HepG2 (cell line): ENCODE data around the gene RDH11. TPM values are rescaled to one million over a fixed set of nuclear protein-coding genes. Genes with fewer than 3 reads are reported as not detected.

ENCODE experiments used
- AGO1 ChIP-seq: fragments of 200-400 bp; formaldehyde crosslinking; IDR thresholded peaks from 2 replicates; pipeline ENCODE4 v1.6.1; 2017; ENCODE audit warnings: mild to moderate bottlenecking, low read depth, low read length, moderate library complexity; ENCODE audit not compliant: poor library complexity, severe bottlenecking
- CEBPG ChIP-seq: IDR thresholded peaks from 2 replicates; pipeline ENCODE4 v1.6.1; 2016
- FOXM1 ChIP-seq: sonication (generic); formaldehyde crosslinking; IDR thresholded peaks from 2 replicates; pipeline ENCODE4 v1.5.0; 2020; ENCODE audit warnings: missing genetic modification reagents
- HCFC1 ChIP-seq: fragments of 150-350 bp; IDR thresholded peaks from 2 replicates; pipeline ENCODE4 v1.6.1; 2014; ENCODE audit warnings: low read depth, low read length
- ISL2 ChIP-seq: sonication (generic); formaldehyde crosslinking; IDR thresholded peaks from 2 replicates; pipeline ENCODE4 v1.5.0; 2020; ENCODE audit warnings: missing genetic modification reagents
- KDM2A ChIP-seq: sonication (generic); formaldehyde crosslinking; IDR thresholded peaks from 2 replicates; pipeline ENCODE4 v1.4.0; 2020; ENCODE audit warnings: low read depth, missing genetic modification reagents, borderline replicate concordance
- MIER3 ChIP-seq: IDR thresholded peaks from 2 replicates; pipeline ENCODE4 v1.6.1; 2016; ENCODE audit warnings: missing compliant biosample characterization, borderline replicate concordance
- NCOA5 ChIP-seq: sonication (generic); formaldehyde crosslinking; IDR thresholded peaks from 2 replicates; pipeline ENCODE4 v1.4.0; 2020; ENCODE audit warnings: missing genetic modification reagents
- NFE2 ChIP-seq: sonication (generic); formaldehyde crosslinking; IDR thresholded peaks from 2 replicates; pipeline ENCODE4 v1.4.0; 2020; ENCODE audit warnings: missing genetic modification reagents
- NFKB2 ChIP-seq: sonication (generic); formaldehyde crosslinking; IDR thresholded peaks from 2 replicates; pipeline ENCODE4 v1.4.0; 2020; ENCODE audit warnings: missing genetic modification reagents, borderline replicate concordance
- NR1H2 ChIP-seq: sonication (generic); formaldehyde crosslinking; IDR thresholded peaks from 2 replicates; pipeline ENCODE4 v1.8.1; 2022; ENCODE audit warnings: low read depth, missing genetic modification reagents, borderline replicate concordance
- SAFB2 ChIP-seq: sonication (generic); formaldehyde crosslinking; IDR thresholded peaks from 2 replicates; pipeline ENCODE4 v1.5.1; 2020; ENCODE audit warnings: missing genetic modification reagents, low read depth, mild to moderate bottlenecking, borderline replicate concordance
- SP2 ChIP-seq: sonication (generic); formaldehyde crosslinking; IDR thresholded peaks from 2 replicates; pipeline ENCODE4 v1.5.1; 2020; ENCODE audit warnings: mild to moderate bottlenecking, missing genetic modification reagents
- SP5 ChIP-seq: IDR thresholded peaks from 2 replicates; pipeline ENCODE4 v1.6.1; 2016; ENCODE audit warnings: low read depth, borderline replicate concordance
- WIZ ChIP-seq: sonication (generic); formaldehyde crosslinking; IDR thresholded peaks from 2 replicates; pipeline ENCODE4 v1.5.1; 2020; ENCODE audit warnings: mild to moderate bottlenecking, missing genetic modification reagents
- ZFX ChIP-seq: sonication (generic); formaldehyde crosslinking; IDR thresholded peaks from 2 replicates; pipeline ENCODE4 v1.4.0; 2020; ENCODE audit warnings: mild to moderate bottlenecking, low read depth, missing genetic modification reagents, moderate library complexity
- ZNF317 ChIP-seq: sonication (generic); formaldehyde crosslinking; IDR thresholded peaks from 2 replicates; pipeline ENCODE4 v1.5.0; 2020; ENCODE audit warnings: mild to moderate bottlenecking, missing genetic modification reagents
- ZNF441 ChIP-seq: sonication (generic); formaldehyde crosslinking; IDR thresholded peaks from 2 replicates; pipeline ENCODE4 v1.7.0; 2021; ENCODE audit warnings: missing genetic modification reagents, borderline replicate concordance
- ZNF776 ChIP-seq: sonication (generic); formaldehyde crosslinking; IDR thresholded peaks from 2 replicates; pipeline ENCODE4 v1.4.0; 2020; ENCODE audit warnings: mild to moderate bottlenecking, missing genetic modification reagents
- ZNF841 ChIP-seq: sonication (generic); formaldehyde crosslinking; IDR thresholded peaks from 2 replicates; pipeline ENCODE4 v1.8.1; 2023; ENCODE audit warnings: missing genetic modification reagents, borderline replicate concordance
- polyA plus RNA-seq, 8 experiments: library from polyadenylated mRNA; depleted of rRNA in 3 of 8; stranded (reverse) in 7 of 8; unstranded in 1 of 8; fragments of >200 nt; fragmentation: Illumina TruSeq in 4 of 8; extraction: Trizol in 4 of 8; gene quantifications; 2 replicates each; pipeline versions ENCODE4 v1.2.1 to v1.2.3, GENCODE V29; 2011 to 2016; ENCODE audit warnings: low read depth in 4 of 8, missing spikeins in 1 of 8, mixed read lengths in 1 of 8; ENCODE audit not compliant: insufficient read depth in 1 of 8
- total RNA-seq, 5 experiments: library from RNA; depleted of rRNA; stranded (reverse); fragments of >200 nt; fragmentation: Illumina TruSeq; extraction: Trizol; gene quantifications; 2 replicates each; pipeline ENCODE4 v1.2.3, GENCODE V29; 2016; ENCODE audit warnings: low read depth in 1 of 5
- TF ChIP-seq, protein P1 (sequence below): IDR thresholded peaks from 2 replicates; pipeline ENCODE4 v1.4.0; 2020; ENCODE audit warnings: mild to moderate bottlenecking, missing genetic modification reagents
- TF ChIP-seq, protein P2 (sequence below): IDR thresholded peaks from 2 replicates; pipeline ENCODE4 v1.6.1; 2012; ENCODE audit warnings: inconsistent platforms
- TF ChIP-seq, protein P3 (sequence below): sonication (generic); formaldehyde crosslinking; IDR thresholded peaks from 2 replicates; pipeline ENCODE4 v1.4.0; 2020; ENCODE audit warnings: missing genetic modification reagents
- TF ChIP-seq, protein P4 (sequence below): IDR thresholded peaks from 2 replicates; pipeline ENCODE4 v1.6.1; 2016; ENCODE audit warnings: low read depth, borderline replicate concordance
- TF ChIP-seq, protein P5 (sequence below): IDR thresholded peaks from 2 replicates; pipeline ENCODE4 v1.6.1; 2016; ENCODE audit warnings: mild to moderate bottlenecking

The RDH11 gene
- total and polyA plus RNA-seq, 2 of the 13 experiments (the other 11 are each of a cell fraction or from before 2014, with no cell fraction given), result 106 to 131 TPM

DNA sequence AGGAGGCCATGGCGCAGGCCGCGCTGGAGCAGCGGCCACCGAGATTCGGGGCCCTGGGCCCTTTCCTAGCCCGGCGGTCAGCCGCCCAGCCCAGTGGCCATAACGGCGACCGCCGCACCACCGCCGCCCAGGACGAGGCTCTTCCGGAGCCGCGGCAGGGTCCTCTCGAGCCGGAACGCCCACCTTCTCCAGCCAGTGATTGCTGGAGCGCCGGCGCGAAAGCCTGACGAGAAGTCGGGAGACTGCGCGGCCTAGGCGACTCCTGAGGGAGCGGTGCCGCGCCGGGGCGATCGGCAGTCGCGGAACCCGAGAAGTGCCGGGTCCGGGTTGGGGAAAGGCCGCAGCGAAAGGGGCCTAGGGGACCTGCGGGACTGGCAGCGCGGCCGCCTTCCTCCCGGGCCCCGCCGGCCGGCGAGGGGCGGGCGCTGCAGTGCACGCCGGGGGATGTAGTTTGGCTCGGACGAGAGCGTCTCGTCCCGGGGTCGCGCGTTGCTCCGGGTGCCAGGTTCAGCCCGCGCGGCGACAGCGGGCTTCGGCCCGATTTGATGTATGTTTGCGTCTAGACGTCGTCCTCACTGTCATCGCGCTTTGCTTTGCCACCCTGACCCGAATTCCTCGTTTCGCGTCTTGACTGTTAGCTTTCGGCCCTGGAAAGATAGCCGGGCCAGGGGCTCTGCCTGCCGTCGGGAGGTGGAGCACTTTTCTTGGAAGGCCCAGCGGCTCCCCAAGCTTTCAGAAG is 20.9 kb downstream of the RDH11 start, which contains the start of gene VTI1B (continued):
- TF ChIP-seq, protein P1, sequence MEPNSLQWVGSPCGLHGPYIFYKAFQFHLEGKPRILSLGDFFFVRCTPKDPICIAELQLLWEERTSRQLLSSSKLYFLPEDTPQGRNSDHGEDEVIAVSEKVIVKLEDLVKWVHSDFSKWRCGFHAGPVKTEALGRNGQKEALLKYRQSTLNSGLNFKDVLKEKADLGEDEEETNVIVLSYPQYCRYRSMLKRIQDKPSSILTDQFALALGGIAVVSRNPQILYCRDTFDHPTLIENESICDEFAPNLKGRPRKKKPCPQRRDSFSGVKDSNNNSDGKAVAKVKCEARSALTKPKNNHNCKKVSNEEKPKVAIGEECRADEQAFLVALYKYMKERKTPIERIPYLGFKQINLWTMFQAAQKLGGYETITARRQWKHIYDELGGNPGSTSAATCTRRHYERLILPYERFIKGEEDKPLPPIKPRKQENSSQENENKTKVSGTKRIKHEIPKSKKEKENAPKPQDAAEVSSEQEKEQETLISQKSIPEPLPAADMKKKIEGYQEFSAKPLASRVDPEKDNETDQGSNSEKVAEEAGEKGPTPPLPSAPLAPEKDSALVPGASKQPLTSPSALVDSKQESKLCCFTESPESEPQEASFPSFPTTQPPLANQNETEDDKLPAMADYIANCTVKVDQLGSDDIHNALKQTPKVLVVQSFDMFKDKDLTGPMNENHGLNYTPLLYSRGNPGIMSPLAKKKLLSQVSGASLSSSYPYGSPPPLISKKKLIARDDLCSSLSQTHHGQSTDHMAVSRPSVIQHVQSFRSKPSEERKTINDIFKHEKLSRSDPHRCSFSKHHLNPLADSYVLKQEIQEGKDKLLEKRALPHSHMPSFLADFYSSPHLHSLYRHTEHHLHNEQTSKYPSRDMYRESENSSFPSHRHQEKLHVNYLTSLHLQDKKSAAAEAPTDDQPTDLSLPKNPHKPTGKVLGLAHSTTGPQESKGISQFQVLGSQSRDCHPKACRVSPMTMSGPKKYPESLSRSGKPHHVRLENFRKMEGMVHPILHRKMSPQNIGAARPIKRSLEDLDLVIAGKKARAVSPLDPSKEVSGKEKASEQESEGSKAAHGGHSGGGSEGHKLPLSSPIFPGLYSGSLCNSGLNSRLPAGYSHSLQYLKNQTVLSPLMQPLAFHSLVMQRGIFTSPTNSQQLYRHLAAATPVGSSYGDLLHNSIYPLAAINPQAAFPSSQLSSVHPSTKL, result peak; percentile 21; the same call in 1 of the 2 replicates
- 0 out of 2 replicates have a peak, but pooled peaks have one; percentile 38 for TF ChIP-seq MIER3 (CRISPR knock-in tag)
- TF ChIP-seq SP2 (CRISPR knock-in tag), result peak; percentile 61
- TF ChIP-seq, protein P2, sequence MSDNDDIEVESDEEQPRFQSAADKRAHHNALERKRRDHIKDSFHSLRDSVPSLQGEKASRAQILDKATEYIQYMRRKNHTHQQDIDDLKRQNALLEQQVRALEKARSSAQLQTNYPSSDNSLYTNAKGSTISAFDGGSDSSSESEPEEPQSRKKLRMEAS, result peak; percentile 65; the same call in 1 of the 2 replicates
- TF ChIP-seq NR1H2, result peak; percentile 28; the same call in 1 of the 2 replicates
- TF ChIP-seq, protein P3, sequence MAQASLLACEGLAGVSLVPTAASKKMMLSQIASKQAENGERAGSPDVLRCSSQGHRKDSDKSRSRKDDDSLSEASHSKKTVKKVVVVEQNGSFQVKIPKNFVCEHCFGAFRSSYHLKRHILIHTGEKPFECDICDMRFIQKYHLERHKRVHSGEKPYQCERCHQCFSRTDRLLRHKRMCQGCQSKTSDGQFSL, result no peak
- TF ChIP-seq WIZ (CRISPR knock-in tag), result 0 out of 2 replicates have a peak, but pooled peaks have one; percentile 58
- peak; percentile 86 for TF ChIP-seq HCFC1
- no peak for TF ChIP-seq FOXM1 (CRISPR knock-in tag)
- peak; percentile 96; the same call in 1 of the 2 replicates for TF ChIP-seq KDM2A
- TF ChIP-seq ZNF317 (CRISPR knock-in tag), result peak; percentile 16; the same call in 1 of the 2 replicates
- TF ChIP-seq, protein P4, sequence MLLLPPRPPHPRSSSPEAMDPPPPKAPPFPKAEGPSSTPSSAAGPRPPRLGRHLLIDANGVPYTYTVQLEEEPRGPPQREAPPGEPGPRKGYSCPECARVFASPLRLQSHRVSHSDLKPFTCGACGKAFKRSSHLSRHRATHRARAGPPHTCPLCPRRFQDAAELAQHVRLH (CRISPR knock-in tag), result 0 out of 2 replicates have a peak, but pooled peaks have one; percentile 41
- TF ChIP-seq ISL2 (CRISPR knock-in tag), result peak; percentile 18
- TF ChIP-seq NCOA5 (CRISPR knock-in tag), result no peak
- TF ChIP-seq, protein P5, sequence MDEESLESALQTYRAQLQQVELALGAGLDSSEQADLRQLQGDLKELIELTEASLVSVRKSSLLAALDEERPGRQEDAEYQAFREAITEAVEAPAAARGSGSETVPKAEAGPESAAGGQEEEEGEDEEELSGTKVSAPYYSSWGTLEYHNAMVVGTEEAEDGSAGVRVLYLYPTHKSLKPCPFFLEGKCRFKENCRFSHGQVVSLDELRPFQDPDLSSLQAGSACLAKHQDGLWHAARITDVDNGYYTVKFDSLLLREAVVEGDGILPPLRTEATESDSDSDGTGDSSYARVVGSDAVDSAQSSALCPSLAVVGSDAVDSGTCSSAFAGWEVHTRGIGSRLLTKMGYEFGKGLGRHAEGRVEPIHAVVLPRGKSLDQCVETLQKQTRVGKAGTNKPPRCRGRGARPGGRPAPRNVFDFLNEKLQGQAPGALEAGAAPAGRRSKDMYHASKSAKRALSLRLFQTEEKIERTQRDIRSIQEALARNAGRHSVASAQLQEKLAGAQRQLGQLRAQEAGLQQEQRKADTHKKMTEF (CRISPR knock-in tag), result peak; percentile 82; the same call in 1 of the 2 replicates
- no peak for TF ChIP-seq ZNF841 (CRISPR knock-in tag)
- TF ChIP-seq CEBPG (CRISPR knock-in tag), result no peak
- TF ChIP-seq AGO1, result peak; percentile 93
- peak; percentile 69; the same call in 1 of the 2 replicates for TF ChIP-seq SP5 (CRISPR knock-in tag)
- peak; percentile 86; the same call in 1 of the 2 replicates for TF ChIP-seq NFKB2 (CRISPR knock-in tag)
- no peak for TF ChIP-seq NFE2 (CRISPR knock-in tag)
- peak; percentile 46; the same call in 1 of the 2 replicates for TF ChIP-seq ZNF776 (CRISPR knock-in tag)
- TF ChIP-seq SAFB2, result peak; percentile 90; the same call in 1 of the 2 replicates
- TF ChIP-seq ZNF441, result peak; percentile 67; the same call in 1 of the 2 replicates
- TF ChIP-seq ZFX (CRISPR knock-in tag), result peak; percentile 86
